ENCODE measurements around the gene MDK. TPM values are rescaled to one million over a fixed set of nuclear protein-coding genes. Genes with fewer than 3 reads are reported as not detected.
A peak's percentile ranks its signal among the peaks of the same experiment; 100 is the strongest.

Gene MDK
- total and polyA plus RNA-seq, 4 donors = 2.3 to 41.8 (median 13.5) TPM

GRCh38 chr11:46342239-46342638, 39.2 kb upstream of the MDK start:
- Histone ChIP-seq H3K27me3 (ENCODE audit: control insufficient read depth in 4 of 4, insufficient read depth in 4 of 4, low read length in 3 of 4) (no peaks in the 10 kb centered on the region), H3K4me1 (ENCODE audit: control insufficient read depth in 4 of 4, insufficient read depth in 4 of 4, low read length in 3 of 4) (peaks cover 0 to 11% (median 2%) of the 10 kb centered on the region in 4 donors), H3K9ac (ENCODE audit: low read depth in 1 of 2, low read length in 2 of 2) (no peak overlapping the region), H3K9me3 (ENCODE audit: control insufficient read depth in 4 of 4, low read length in 3 of 4) (no peaks in the 10 kb centered on the region), H3K4me3 (ENCODE audit: low read depth in 1 of 3, low read length in 3 of 3) (no peak overlapping the region), H3K27ac (ENCODE audit: low read depth in 1 of 2, low read length in 2 of 2) (no peak overlapping the region), H3K36me3 (ENCODE audit: control insufficient read depth in 4 of 4, insufficient read depth in 3 of 4, low read depth in 1 of 4, low read length in 3 of 4) (no peaks in the 10 kb centered on the region)
- WGBS = 67% methylated on average over 5 of the region's 5 CpGs
- DNase-seq (ENCODE audit: low spot score) = no peak
- TF ChIP-seq SP1 (IDR thresholded peaks at IDR 0.05) = peak; percentile 28
- TF ChIP-seq, protein P1, sequence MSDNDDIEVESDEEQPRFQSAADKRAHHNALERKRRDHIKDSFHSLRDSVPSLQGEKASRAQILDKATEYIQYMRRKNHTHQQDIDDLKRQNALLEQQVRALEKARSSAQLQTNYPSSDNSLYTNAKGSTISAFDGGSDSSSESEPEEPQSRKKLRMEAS (IDR thresholded peaks at IDR 0.05) = no peak
- TF ChIP-seq HNF4A (conservative IDR thresholded peaks at IDR 0.05) = no peak
- peak; percentile 31 for TF ChIP-seq YY1 (IDR thresholded peaks at IDR 0.05)

GRCh38 chr11:46343520-46343919, 37.9 kb upstream of the MDK start:
- Histone ChIP-seq H3K27me3 (ENCODE audit: control insufficient read depth in 4 of 4, insufficient read depth in 4 of 4, low read length in 3 of 4) (no peaks in the 10 kb centered on the region), H3K36me3 (ENCODE audit: control insufficient read depth in 4 of 4, insufficient read depth in 3 of 4, low read depth in 1 of 4, low read length in 3 of 4) (no peaks in the 10 kb centered on the region), H3K4me1 (ENCODE audit: control insufficient read depth in 4 of 4, insufficient read depth in 4 of 4, low read length in 3 of 4) (peaks cover 0 to 18% (median 8%) of the 10 kb centered on the region in 4 donors), H3K9me3 (ENCODE audit: control insufficient read depth in 4 of 4, low read length in 3 of 4) (no peaks in the 10 kb centered on the region), H3K9ac (ENCODE audit: low read depth in 1 of 2, low read length in 2 of 2) (no peak overlapping the region), H3K27ac (ENCODE audit: low read depth in 1 of 2, low read length in 2 of 2) (no peak overlapping the region), H3K4me3 (ENCODE audit: low read depth in 1 of 3, low read length in 3 of 3) (no peak overlapping the region)
- 73% methylated on average over 3 of the region's 3 CpGs for WGBS
- TF ChIP-seq, protein P1 (IDR thresholded peaks at IDR 0.05) = no peak
- TF ChIP-seq SP1 (IDR thresholded peaks at IDR 0.05) (no peak), FOXA2 (IDR thresholded peaks at IDR 0.05) (no peak), NR2F2 (IDR thresholded peaks at IDR 0.05) (no peak), HNF4A (conservative IDR thresholded peaks at IDR 0.05) (no peak), GABPA (IDR thresholded peaks at IDR 0.05 in 1 of 2, conservative IDR thresholded peaks at IDR 0.05 in 1 of 2) (no peak), RAD21 (IDR thresholded peaks at IDR 0.05) (no peak), FOXA1 (IDR thresholded peaks at IDR 0.05) (no peak), HNF4G (IDR thresholded peaks at IDR 0.05) (no peak), EGR1 (IDR thresholded peaks at IDR 0.05; ENCODE audit: low read depth in 2 of 2) (no peak), RXRA (IDR thresholded peaks at IDR 0.05) (no peak), YY1 (IDR thresholded peaks at IDR 0.05) (no peak)
- TF ChIP-seq, protein P2, sequence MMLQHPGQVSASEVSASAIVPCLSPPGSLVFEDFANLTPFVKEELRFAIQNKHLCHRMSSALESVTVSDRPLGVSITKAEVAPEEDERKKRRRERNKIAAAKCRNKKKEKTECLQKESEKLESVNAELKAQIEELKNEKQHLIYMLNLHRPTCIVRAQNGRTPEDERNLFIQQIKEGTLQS (IDR thresholded peaks at IDR 0.05) = no peak
- TF ChIP-seq, protein P3, sequence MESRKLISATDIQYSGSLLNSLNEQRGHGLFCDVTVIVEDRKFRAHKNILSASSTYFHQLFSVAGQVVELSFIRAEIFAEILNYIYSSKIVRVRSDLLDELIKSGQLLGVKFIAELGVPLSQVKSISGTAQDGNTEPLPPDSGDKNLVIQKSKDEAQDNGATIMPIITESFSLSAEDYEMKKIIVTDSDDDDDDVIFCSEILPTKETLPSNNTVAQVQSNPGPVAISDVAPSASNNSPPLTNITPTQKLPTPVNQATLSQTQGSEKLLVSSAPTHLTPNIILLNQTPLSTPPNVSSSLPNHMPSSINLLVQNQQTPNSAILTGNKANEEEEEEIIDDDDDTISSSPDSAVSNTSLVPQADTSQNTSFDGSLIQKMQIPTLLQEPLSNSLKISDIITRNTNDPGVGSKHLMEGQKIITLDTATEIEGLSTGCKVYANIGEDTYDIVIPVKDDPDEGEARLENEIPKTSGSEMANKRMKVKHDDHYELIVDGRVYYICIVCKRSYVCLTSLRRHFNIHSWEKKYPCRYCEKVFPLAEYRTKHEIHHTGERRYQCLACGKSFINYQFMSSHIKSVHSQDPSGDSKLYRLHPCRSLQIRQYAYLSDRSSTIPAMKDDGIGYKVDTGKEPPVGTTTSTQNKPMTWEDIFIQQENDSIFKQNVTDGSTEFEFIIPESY (IDR thresholded peaks at IDR 0.05) = no peak
- TF ChIP-seq, protein P4, sequence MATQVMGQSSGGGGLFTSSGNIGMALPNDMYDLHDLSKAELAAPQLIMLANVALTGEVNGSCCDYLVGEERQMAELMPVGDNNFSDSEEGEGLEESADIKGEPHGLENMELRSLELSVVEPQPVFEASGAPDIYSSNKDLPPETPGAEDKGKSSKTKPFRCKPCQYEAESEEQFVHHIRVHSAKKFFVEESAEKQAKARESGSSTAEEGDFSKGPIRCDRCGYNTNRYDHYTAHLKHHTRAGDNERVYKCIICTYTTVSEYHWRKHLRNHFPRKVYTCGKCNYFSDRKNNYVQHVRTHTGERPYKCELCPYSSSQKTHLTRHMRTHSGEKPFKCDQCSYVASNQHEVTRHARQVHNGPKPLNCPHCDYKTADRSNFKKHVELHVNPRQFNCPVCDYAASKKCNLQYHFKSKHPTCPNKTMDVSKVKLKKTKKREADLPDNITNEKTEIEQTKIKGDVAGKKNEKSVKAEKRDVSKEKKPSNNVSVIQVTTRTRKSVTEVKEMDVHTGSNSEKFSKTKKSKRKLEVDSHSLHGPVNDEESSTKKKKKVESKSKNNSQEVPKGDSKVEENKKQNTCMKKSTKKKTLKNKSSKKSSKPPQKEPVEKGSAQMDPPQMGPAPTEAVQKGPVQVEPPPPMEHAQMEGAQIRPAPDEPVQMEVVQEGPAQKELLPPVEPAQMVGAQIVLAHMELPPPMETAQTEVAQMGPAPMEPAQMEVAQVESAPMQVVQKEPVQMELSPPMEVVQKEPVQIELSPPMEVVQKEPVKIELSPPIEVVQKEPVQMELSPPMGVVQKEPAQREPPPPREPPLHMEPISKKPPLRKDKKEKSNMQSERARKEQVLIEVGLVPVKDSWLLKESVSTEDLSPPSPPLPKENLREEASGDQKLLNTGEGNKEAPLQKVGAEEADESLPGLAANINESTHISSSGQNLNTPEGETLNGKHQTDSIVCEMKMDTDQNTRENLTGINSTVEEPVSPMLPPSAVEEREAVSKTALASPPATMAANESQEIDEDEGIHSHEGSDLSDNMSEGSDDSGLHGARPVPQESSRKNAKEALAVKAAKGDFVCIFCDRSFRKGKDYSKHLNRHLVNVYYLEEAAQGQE (IDR thresholded peaks at IDR 0.05) = no peak
- no peak for DNase-seq (ENCODE audit: low spot score)
